ENCODE results near the gene CRYM. TPM values are rescaled to one million over a fixed set of nuclear protein-coding genes. Genes with fewer than 3 reads are reported as not detected.
A peak's percentile ranks its signal among the peaks of the same experiment; 100 is the strongest.

The CRYM gene
- total and polyA plus RNA-seq, 10 of the 15 experiments (the other 5 are each of a cell fraction or from before 2014, with no cell fraction given): 0.30 to 6.1 (median 3.9) TPM

DNA sequence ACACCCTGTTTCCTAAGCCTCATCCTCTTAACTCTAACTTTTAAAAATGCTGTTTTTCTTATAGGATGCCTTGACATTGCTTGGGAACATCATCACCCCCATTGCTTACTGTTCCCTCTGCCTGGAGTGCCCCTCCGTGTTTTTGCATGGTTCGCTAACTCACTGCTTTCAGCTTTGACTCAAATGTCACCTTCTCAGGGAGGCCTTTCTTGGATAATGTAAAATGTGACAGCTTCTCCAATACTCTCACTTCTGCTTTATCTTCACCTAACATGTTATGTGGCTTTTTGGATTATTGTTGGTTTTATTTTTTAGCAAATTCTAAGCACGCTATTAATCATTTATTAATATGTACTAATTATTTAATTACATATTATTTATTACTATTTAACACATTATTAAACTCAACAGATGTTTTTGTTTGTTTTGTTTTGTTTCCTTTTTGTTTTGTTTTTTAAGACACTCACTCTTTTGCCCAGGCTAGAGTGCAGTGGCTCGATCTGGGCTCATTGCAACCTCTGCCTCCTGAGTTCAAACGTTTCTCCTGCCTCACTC, 3.8 kb downstream of the CRYM start:
- DNase-seq (ENCODE audit: low read depth, low spot score) (no peak), FAIRE-seq (no peak), ATAC-seq (peak; percentile 75)
- H3K27me3 ChIP-seq (replicated peaks in 1 of 2; ENCODE audit: control insufficient read depth in 2 of 2, insufficient read depth in 2 of 2, low read length in 1 of 2): no peaks in the 10 kb centered on the region; a peak in 1 of 4 replicates
- in situ Hi-C loops (cut with MboI): no loop called here
- H3K9ac ChIP-seq (ENCODE audit: control insufficient read depth, insufficient read depth, low read length): no peak overlapping the region
- no TSS peak for BruUV-seq (replicated peaks)
- peak overlapping the region; percentile 55; the same call in 1 of the 2 replicates for H3K4me2 ChIP-seq (ENCODE audit: control insufficient read depth, insufficient read depth)
- H3K36me3 ChIP-seq (ENCODE audit: control insufficient read depth in 2 of 2, insufficient read depth in 2 of 2, low read length in 1 of 2): no peaks in the 10 kb centered on the region
- H3K4me1 ChIP-seq (ENCODE audit: control insufficient read depth, insufficient read depth, low read length): peaks cover 33% of the 10 kb centered on the region
- no peaks in the 10 kb centered on the region for H3K79me2 ChIP-seq (ENCODE audit: control insufficient read depth, insufficient read depth, low read length)
- ChIA-PET POLR2A (interaction anchor here (0.6 to 1.8 kb wide), 5 partner anchors 10 to 105 kb away, joined by 3 to 5 read pairs (median 3); no protein-coding TSS in a partner anchor), SMC1A (ENCODE audit: uncharacterized antibody, unreplicated experiment) (interaction anchor here (1.0 to 9.7 kb wide), 10 partner anchors 9 to 116 kb away, joined by 3 to 87 read pairs (median 5); partner anchors contain the start of gene LDAF1), CTCF (interaction anchor here (0.9 to 3.9 kb wide), 9 partner anchors 11 to 293 kb away, joined by 3 to 25 read pairs (median 5); partner anchors contain the start of gene LDAF1), RAD21 (ENCODE audit: unreplicated experiment) (interaction anchor here (0.9 to 3.1 kb wide), 3 partner anchors 10 to 85 kb away, joined by 4 to 13 read pairs (median 5); no protein-coding TSS in a partner anchor)
- WGBS (ENCODE audit: insufficient coverage, insufficient replicate concordance, low lambda C conversion rate, missing lambda C conversion rate): 24% methylated on average over 5 of the region's 5 CpGs
- no peak overlapping the region for H2AFZ ChIP-seq (ENCODE audit: control insufficient read depth, low read depth, low read length)
- H3K9me3 ChIP-seq (replicated peaks; ENCODE audit: control insufficient read depth, insufficient read depth, low read length): no peaks in the 10 kb centered on the region
- peak overlapping the region; percentile 26; the same call in 1 of the 2 replicates for H3K4me3 ChIP-seq
- peak overlapping the region; percentile 52 for H3K27ac ChIP-seq (ENCODE audit: control insufficient read depth, insufficient read depth)
- no peaks in the 10 kb centered on the region for H4K20me1 ChIP-seq (ENCODE audit: control insufficient read depth, insufficient read depth)
- intact Hi-C loops (cut with micrococcal nuclease; ENCODE audit: unreplicated experiment): no loop called here
- TF ChIP-seq GABPA (IDR thresholded peaks at IDR 0.05; ENCODE audit: low read depth) (no peak), CHD2 (IDR thresholded peaks at IDR 0.05; ENCODE audit: borderline replicate concordance, low read depth, low read length) (peak; percentile 51; the same call in 1 of the 2 replicates), MTA3 (IDR thresholded peaks at IDR 0.05; ENCODE audit: borderline replicate concordance, low read length) (peak; percentile 94; the same call in 1 of the 2 replicates), BACH1 (IDR thresholded peaks at IDR 0.05; ENCODE audit: borderline replicate concordance) (peak; percentile 85; the same call in 1 of the 2 replicates), TCF12 (IDR thresholded peaks at IDR 0.05; ENCODE audit: low read depth, low read length) (0 out of 2 replicates have a peak, but pooled peaks have one; percentile 50), IRF4 (IDR thresholded peaks at IDR 0.05; ENCODE audit: low read depth, low read length) (peak; percentile 94), KAT2A (conservative IDR thresholded peaks at IDR 0.05; ENCODE audit: control insufficient read depth, low read depth, low read length) (no peak), TCF7 (IDR thresholded peaks at IDR 0.05; ENCODE audit: borderline replicate concordance) (0 out of 2 replicates have a peak, but pooled peaks have one; percentile 45), NFYA (IDR thresholded peaks at IDR 0.05; ENCODE audit: borderline replicate concordance, low read depth, low read length) (no peak), PAX5 (IDR thresholded peaks at IDR 0.05; ENCODE audit: borderline replicate concordance, low read depth, low read length) (peak; percentile 96), PKNOX1 (IDR thresholded peaks at IDR 0.05) (peak; percentile 34; the same call in 1 of the 2 replicates), RELB (IDR thresholded peaks at IDR 0.05; ENCODE audit: low read depth) (peak; percentile 91), ZNF217 (IDR thresholded peaks at IDR 0.05) (peak; percentile 63; the same call in 1 of the 2 replicates), IKZF1 (conservative IDR thresholded peaks at IDR 0.05) (peak; percentile 97), MEF2A (IDR thresholded peaks at IDR 0.05; ENCODE audit: insufficient read depth, low read depth, low read length) (peak; percentile 72), TCF3 (IDR thresholded peaks at IDR 0.05; ENCODE audit: borderline replicate concordance, insufficient read depth, low read depth, low read length) (0 out of 2 replicates have a peak, but pooled peaks have one; percentile 30), EED (IDR thresholded peaks at IDR 0.05; ENCODE audit: low read depth) (peak; percentile 99), PML (IDR thresholded peaks at IDR 0.05; ENCODE audit: low read length) (no peak), FOXM1 (IDR thresholded peaks at IDR 0.05; ENCODE audit: low read depth, low read length) (peak; percentile 82; the same call in 1 of the 2 replicates), NFIC (IDR thresholded peaks at IDR 0.05; ENCODE audit: low read depth, low read length) (peak; percentile 93), JUNB (IDR thresholded peaks at IDR 0.05) (peak; percentile 86), SPI1 (IDR thresholded peaks at IDR 0.05; ENCODE audit: borderline replicate concordance, insufficient read depth, low read depth, low read length) (peak; percentile 94), SUPT20H (IDR thresholded peaks at IDR 0.05; ENCODE audit: borderline replicate concordance, control insufficient read depth, low read depth, low read length) (no peak)
